HEK293 (cell line): ENCODE data around the gene PRRT1B.

ENCODE experiments used
- BCL11B ChIP-seq: fragments of 450-650 bp; formaldehyde crosslinking; IDR thresholded peaks from 2 replicates; pipeline ENCODE4 v1.5.1; 2016; ENCODE audit warnings: low read depth, missing biosample characterization, missing genetic modification characterization
- GLIS1 ChIP-seq: fragments of 450-650 bp; formaldehyde crosslinking; IDR thresholded peaks from 2 replicates; pipeline ENCODE4 v1.5.1; 2016; ENCODE audit warnings: missing biosample characterization, missing genetic modification characterization
- INSM2 ChIP-seq: fragments of 450-650 bp; formaldehyde crosslinking; IDR thresholded peaks from 2 replicates; pipeline ENCODE4 v1.5.1; 2016; ENCODE audit warnings: missing biosample characterization, missing genetic modification characterization
- KLF10 ChIP-seq: fragments of 450-650 bp; IDR thresholded peaks from 2 replicates; pipeline ENCODE4 v1.5.1; 2018; ENCODE audit warnings: missing biosample characterization, mild to moderate bottlenecking, missing genetic modification characterization
- KLF16 ChIP-seq: fragments of 450-650 bp; formaldehyde crosslinking; IDR thresholded peaks from 2 replicates; pipeline ENCODE4 v1.5.1; 2017; ENCODE audit warnings: missing biosample characterization, missing genetic modification characterization
- KLF8 ChIP-seq: fragments of 450-650 bp; formaldehyde crosslinking; IDR thresholded peaks from 2 replicates; pipeline ENCODE4 v1.5.1; 2016; ENCODE audit warnings: missing biosample characterization, missing genetic modification characterization
- OSR2 ChIP-seq: fragments of 450-650 bp; formaldehyde crosslinking; IDR thresholded peaks from 2 replicates; pipeline ENCODE4 v1.5.1; 2016; ENCODE audit warnings: missing biosample characterization, missing genetic modification characterization
- PATZ1 ChIP-seq: fragments of 450-650 bp; formaldehyde crosslinking; IDR thresholded peaks from 2 replicates; pipeline ENCODE4 v1.5.1; 2016; ENCODE audit warnings: missing biosample characterization, missing genetic modification characterization
- SP2 ChIP-seq: fragments of 450-650 bp; formaldehyde crosslinking; IDR thresholded peaks from 2 replicates; pipeline ENCODE4 v1.5.1; 2016; ENCODE audit warnings: missing biosample characterization, missing genetic modification characterization
- SP3 ChIP-seq: fragments of 450-650 bp; formaldehyde crosslinking; IDR thresholded peaks from 2 replicates; pipeline ENCODE4 v1.5.1; 2016; ENCODE audit warnings: missing biosample characterization, missing genetic modification characterization
- SP7 ChIP-seq: fragments of 450-650 bp; formaldehyde crosslinking; IDR thresholded peaks from 2 replicates; pipeline ENCODE4 v1.5.1; 2016; ENCODE audit warnings: missing biosample characterization, missing genetic modification characterization
- ZBTB17 ChIP-seq: fragments of 450-650 bp; formaldehyde crosslinking; IDR thresholded peaks from 2 replicates; pipeline ENCODE4 v1.5.1; 2016; ENCODE audit warnings: missing biosample characterization, missing genetic modification characterization
- ZBTB44 ChIP-seq: fragments of 450-650 bp; IDR thresholded peaks from 2 replicates; pipeline ENCODE4 v1.5.1; 2018; ENCODE audit warnings: missing biosample characterization, mild to moderate bottlenecking, missing genetic modification characterization
- ZBTB48 ChIP-seq: fragments of 450-650 bp; formaldehyde crosslinking; IDR thresholded peaks from 2 replicates; pipeline ENCODE4 v1.5.1; 2016; ENCODE audit warnings: missing biosample characterization, missing genetic modification characterization
- ZFP41 ChIP-seq: fragments of 450-650 bp; formaldehyde crosslinking; IDR thresholded peaks from 2 replicates; pipeline ENCODE4 v1.5.1; 2016; ENCODE audit warnings: missing biosample characterization, missing genetic modification characterization, borderline replicate concordance
- ZFP69B ChIP-seq: fragments of 450-650 bp; formaldehyde crosslinking; IDR thresholded peaks from 2 replicates; pipeline ENCODE4 v1.5.1; 2016; ENCODE audit warnings: missing biosample characterization, missing genetic modification characterization
- ZIC2 ChIP-seq: fragments of 450-650 bp; formaldehyde crosslinking; IDR thresholded peaks from 2 replicates; pipeline ENCODE4 v1.5.1; 2016; ENCODE audit warnings: missing biosample characterization, missing genetic modification characterization
- ZNF155 ChIP-seq: fragments of 450-650 bp; formaldehyde crosslinking; IDR thresholded peaks from 2 replicates; pipeline ENCODE4 v1.5.1; 2016; ENCODE audit warnings: missing biosample characterization, missing genetic modification characterization
- ZNF175 ChIP-seq: fragments of 450-650 bp; formaldehyde crosslinking; IDR thresholded peaks from 2 replicates; pipeline ENCODE4 v1.5.1; 2016; ENCODE audit warnings: missing biosample characterization, missing genetic modification characterization
- ZNF19 ChIP-seq: fragments of 450-650 bp; formaldehyde crosslinking; IDR thresholded peaks from 2 replicates; pipeline ENCODE4; 2016; ENCODE audit warnings: missing biosample characterization, missing genetic modification characterization, low read depth
- ZNF266 ChIP-seq: fragments of 450-650 bp; formaldehyde crosslinking; IDR thresholded peaks from 2 replicates; pipeline ENCODE4 v1.5.1; 2016; ENCODE audit warnings: missing biosample characterization, missing genetic modification characterization, low read depth
- ZNF335 ChIP-seq: fragments of 450-650 bp; formaldehyde crosslinking; conservative IDR thresholded peaks from 2 replicates; pipeline ENCODE4 v1.5.1; 2016; ENCODE audit warnings: missing biosample characterization, missing genetic modification characterization
- ZNF362 ChIP-seq: fragments of 450-650 bp; formaldehyde crosslinking; IDR thresholded peaks from 2 replicates; pipeline ENCODE4 v1.5.1; 2016; ENCODE audit warnings: missing biosample characterization, missing genetic modification characterization
- ZNF394 ChIP-seq: fragments of 450-650 bp; formaldehyde crosslinking; IDR thresholded peaks from 2 replicates; pipeline ENCODE4 v1.5.1; 2016; ENCODE audit warnings: missing biosample characterization, missing genetic modification characterization, mild to moderate bottlenecking, moderate library complexity, borderline replicate concordance
- ZNF548 ChIP-seq: fragments of 450-650 bp; formaldehyde crosslinking; IDR thresholded peaks from 2 replicates; pipeline ENCODE4 v1.5.1; 2016; ENCODE audit warnings: missing biosample characterization, missing genetic modification characterization
- ZNF560 ChIP-seq: fragments of 450-650 bp; formaldehyde crosslinking; IDR thresholded peaks from 2 replicates; pipeline ENCODE4 v1.5.1; 2017; ENCODE audit warnings: missing biosample characterization, missing genetic modification characterization, borderline replicate concordance
- ZNF621 ChIP-seq: fragments of 450-650 bp; formaldehyde crosslinking; IDR thresholded peaks from 2 replicates; pipeline ENCODE4 v1.5.1; 2017; ENCODE audit warnings: missing biosample characterization, missing genetic modification characterization
- ZNF629 ChIP-seq: fragments of 450-650 bp; formaldehyde crosslinking; IDR thresholded peaks from 2 replicates; pipeline ENCODE4 v1.5.1; 2017; ENCODE audit warnings: missing biosample characterization, missing genetic modification characterization
- ZNF654 ChIP-seq: fragments of 450-650 bp; formaldehyde crosslinking; IDR thresholded peaks from 2 replicates; pipeline ENCODE4 v1.5.1; 2016; ENCODE audit warnings: low read depth, missing biosample characterization, missing genetic modification characterization
- ZNF658 ChIP-seq: fragments of 450-650 bp; formaldehyde crosslinking; IDR thresholded peaks from 2 replicates; pipeline ENCODE4; 2016; ENCODE audit warnings: missing biosample characterization, missing genetic modification characterization
- ZNF768 ChIP-seq: fragments of 450-650 bp; formaldehyde crosslinking; IDR thresholded peaks from 2 replicates; pipeline ENCODE4 v1.5.1; 2018; ENCODE audit warnings: missing biosample characterization, mild to moderate bottlenecking, missing genetic modification characterization
- ZNF785 ChIP-seq: fragments of 450-650 bp; formaldehyde crosslinking; IDR thresholded peaks from 2 replicates; pipeline ENCODE4 v1.5.1; 2016; ENCODE audit warnings: missing biosample characterization, missing genetic modification characterization
- ZNF837 ChIP-seq: fragments of 450-650 bp; formaldehyde crosslinking; IDR thresholded peaks from 2 replicates; pipeline ENCODE4 v1.5.1; 2016; ENCODE audit warnings: missing biosample characterization, missing genetic modification characterization
- ZSCAN5A ChIP-seq: fragments of 450-650 bp; formaldehyde crosslinking; IDR thresholded peaks from 2 replicates; pipeline ENCODE4 v1.5.1; 2016; ENCODE audit warnings: missing biosample characterization, missing genetic modification characterization

The PRRT1B gene

GRCh38 chr9:131502781-131503625 is 42.3 kb upstream of the PRRT1B start, which contains the start of gene POMT1 (continued):
- TF ChIP-seq INSM2 (tag by site-specific recombination) (peak; percentile 30; the same call in 1 of the 2 replicates), ZSCAN5A (peak; percentile 11; the same call in 1 of the 2 replicates), ZNF266 (tag by site-specific recombination) (no peak), ZBTB44 (tag by site-specific recombination) (no peak), ZFP41 (tag by site-specific recombination) (no peak), ZNF621 (tag by site-specific recombination) (no peak), ZNF362 (tag by site-specific recombination) (no peak; the same call in 1 of the 2 replicates), PATZ1 (tag by site-specific recombination) (peak; percentile 80), BCL11B (tag by site-specific recombination) (no peak), ZNF654 (tag by site-specific recombination) (no peak), KLF8 (peak; percentile 99), ZNF19 (tag by site-specific recombination) (no peak), SP7 (peak; percentile 82), SP3 (tag by site-specific recombination) (peak; percentile 69), ZNF837 (no peak; the same call in 1 of the 2 replicates), ZIC2 (tag by site-specific recombination) (peak; percentile 54), ZNF560 (tag by site-specific recombination) (no peak), ZBTB48 (tag by site-specific recombination) (peak; percentile 61), ZNF768 (tag by site-specific recombination) (no peak), ZNF785 (tag by site-specific recombination) (no peak; the same call in 1 of the 2 replicates), KLF16 (tag by site-specific recombination) (peak; percentile 99), ZNF155 (tag by site-specific recombination) (no peak), ZNF175 (tag by site-specific recombination) (no peak), ZNF629 (tag by site-specific recombination) (peak; percentile 32; the same call in 1 of the 2 replicates), ZNF548 (tag by site-specific recombination) (no peak), KLF10 (tag by site-specific recombination) (peak; percentile 72; the same call in 1 of the 2 replicates), ZBTB17 (tag by site-specific recombination) (peak; percentile 100), OSR2 (tag by site-specific recombination) (no peak; the same call in none of the 2 replicates), ZFP69B (tag by site-specific recombination) (no peak), ZNF394 (tag by site-specific recombination) (no peak), GLIS1 (tag by site-specific recombination) (peak; percentile 65), SP2 (tag by site-specific recombination) (peak; percentile 46), ZNF335 (tag by site-specific recombination) (peak; percentile 76), ZNF658 (tag by site-specific recombination) (no peak)
